Activated T-cell treated with anti-CD3 and anti-CD28 coated beads, Interleukin-2, amount 50 U/mL, for 1 hour (primary cell): Measurements from ENCODE around the gene STOML3.
"Not testable (repeated sequence)": the region's sequence is repeated elsewhere in the genome, so short reads cannot be mapped to it uniquely, and the experiment has no call there.

Experiments
- DNase-seq: peaks from one replicate; pipeline ENCODE4 v3.0.0-alpha.2; 2020

STOML3 gene

GRCh38 chr13:38990693-38991092, at the start of gene STOML3:
Gene STOML3 (minus strand): TSS chr13:38990831. CDS start chr13:38990721, 110 bp downstream.
- no peak for DNase-seq

GRCh38 chr13:39040206-39040605, 49.6 kb upstream of the STOML3 start:
- no peak for DNase-seq

GRCh38 chr13:39039041-39039440, 48.4 kb upstream of the STOML3 start:
- DNase-seq: no peak

- no peak for DNase-seq
These were observed 48.0 kb upstream of the STOML3 start for GRCh38 chr13:39038569-39039030.

- peak; percentile 82 for DNase-seq
These were observed 47.4 kb upstream of the STOML3 start, which contains the start of the genes NHLRC3 and PROSER1 for GRCh38 chr13:39037880-39038568. Gene NHLRC3 (plus strand): TSS chr13:39038456. CDS start chr13:39038640, 184 bp downstream. Gene PROSER1 (minus strand): TSS chr13:39038089. CDS start chr13:39037242, 847 bp downstream.

- no peak for DNase-seq
These were observed 46.8 kb upstream of the STOML3 start for GRCh38 chr13:39037410-39037879.

- no peak for DNase-seq
These were observed 45.6 kb upstream of the STOML3 start for GRCh38 chr13:39036212-39036611.

GRCh38 chr13:39035799-39036198, 45.2 kb upstream of the STOML3 start:
- DNase-seq: no peak

- no peak for DNase-seq
These were observed 44.6 kb upstream of the STOML3 start for GRCh38 chr13:39035204-39035603.

- DNase-seq: no peak
These were observed 43.5 kb upstream of the STOML3 start for GRCh38 chr13:39034085-39034484.

- no peak for DNase-seq
These were observed 41.5 kb upstream of the STOML3 start for GRCh38 chr13:39032150-39032549.

- DNase-seq: no peak
These were observed 34.8 kb upstream of the STOML3 start for GRCh38 chr13:39025433-39025839.

GRCh38 chr13:39023761-39024160, 33.1 kb upstream of the STOML3 start:
- no peak for DNase-seq

GRCh38 chr13:39023316-39023715, 32.7 kb upstream of the STOML3 start:
- DNase-seq: no peak

- no peak for DNase-seq
These were observed 30.3 kb upstream of the STOML3 start for GRCh38 chr13:39020853-39021462.

- DNase-seq: no peak
These were observed 26.2 kb upstream of the STOML3 start for GRCh38 chr13:39016787-39017186.

- no peak for DNase-seq
These were observed 25.5 kb upstream of the STOML3 start for GRCh38 chr13:39016087-39016486.

- DNase-seq: no peak
These were observed 22.8 kb upstream of the STOML3 start for GRCh38 chr13:39013462-39013861.

- no peak for DNase-seq
These were observed 22.0 kb upstream of the STOML3 start for GRCh38 chr13:39012608-39013007.

- DNase-seq: not testable (repeated sequence)
These were observed 15.9 kb upstream of the STOML3 start for GRCh38 chr13:39006371-39007111.

GRCh38 chr13:38998739-38999138, 8.1 kb upstream of the STOML3 start:
- DNase-seq: no peak

- DNase-seq: no peak
These were observed 2.8 kb upstream of the STOML3 start for GRCh38 chr13:38993381-38993780.

GRCh38 chr13:38981096-38981495, 9.5 kb downstream of the STOML3 start:
- no peak for DNase-seq

- DNase-seq: no peak
These were observed 9.9 kb downstream of the STOML3 start for GRCh38 chr13:38980750-38981078.
